Heart left ventricle (tissue), 16 donors: ENCODE data around the gene EPO. TPM values are rescaled to one million over a fixed set of nuclear protein-coding genes. Genes with fewer than 3 reads are reported as not detected.
"Not testable (repeated sequence)": the region's sequence is repeated elsewhere in the genome, so short reads cannot be mapped to it uniquely, and the experiment has no call there.

ENCODE experiments used
- ATAC-seq, 4 donors: fragments of 200-7000 bp; cut with Tn5 transposase; one replicate each; pipeline ENCODE4 v1.9.1; 2020 to 2022; ENCODE audit warnings: moderate library complexity in 4 of 4, mild to moderate bottlenecking in 3 of 4, moderate number of reproducible peaks in 1 of 4
- DNase-seq, 5 donors: peaks; one replicate each; pipeline ENCODE4 v3.0.0-alpha.2; 2020
- H3K27ac ChIP-seq, 12 donors: fragments of 200-600 bp; sonication (generic) in 4 of 12; one replicate each; pipeline versions ENCODE4 v1.5.0 to v1.8.0; 2016 to 2022; ENCODE audit warnings: mild to moderate bottlenecking in 2 of 12
- H3K27me3 ChIP-seq, 9 donors: fragments of 200-600 bp; sonication (generic) in 2 of 9; one replicate each; pipeline versions ENCODE4 v1.5.1 to v1.8.0; 2016 to 2022; ENCODE audit warnings: mild to moderate bottlenecking in 3 of 9
- H3K36me3 ChIP-seq, 9 donors: fragments of 200-600 bp; sonication (generic) in 2 of 9; one replicate each; pipeline versions ENCODE4 v1.5.0 to v1.8.0; 2018 to 2022; ENCODE audit warnings: mild to moderate bottlenecking in 2 of 9
- H3K4me1 ChIP-seq, 12 donors: fragments of 200-600 bp; sonication (generic) in 4 of 12; one replicate each; pipeline versions ENCODE4 v1.5.0 to v1.8.0; 2016 to 2022; ENCODE audit warnings: mild to moderate bottlenecking in 3 of 12
- H3K4me3 ChIP-seq, 12 donors: fragments of 200-600 bp; sonication (generic) in 4 of 12; one replicate each; pipeline versions ENCODE4 v1.5.0 to v1.8.0; 2017 to 2022; ENCODE audit warnings: mild to moderate bottlenecking in 9 of 12, moderate library complexity in 4 of 12
- H3K9me3 ChIP-seq, 12 donors: fragments of 200-600 bp; sonication (generic) in 4 of 12; one replicate each; pipeline versions ENCODE4 v1.5.0 to v1.8.0; 2016 to 2022; ENCODE audit warnings: mild to moderate bottlenecking in 1 of 12
- POLR2A ChIP-seq, 2 donors: fragments of 450-650 bp; IDR thresholded peaks; one replicate each; pipeline ENCODE4 v1.6.1; 2017; ENCODE audit warnings: antibody characterized with exemption in 2 of 2, mild to moderate bottlenecking in 2 of 2, moderate library complexity in 2 of 2
- WGBS, 4 donors: extraction: QIAGEN DNeasy Blood & Tissue Kit in 2 of 4; methylation state at CpG; one replicate each; pipeline versions ENCODE4 v1.1.5 to v1.1.7; 2013 to 2018; 5-methylcytosine and 5-hydroxymethylcytosine counted together
- intact Hi-C, 10 donors: fragments of 100-400 bp; cut with DNase I; formaldehyde crosslinking; loops; one replicate each; pipeline versions ENCODE4 v1.11.1 to v1.14.2; 2022
- polyA plus RNA-seq, 2 donors: library from polyadenylated mRNA; stranded (reverse); fragments of 200-250 nt; gene quantifications; one replicate each; pipeline ENCODE4 v1.2.3, GENCODE V29; 2013
- total RNA-seq, 9 donors: library from RNA; depleted of rRNA in 2 of 9; stranded (reverse); fragments of >200 nt in 2 of 9; fragmentation: NEBNext Ultra II Directional in 3 of 9; extraction: Animal tissue kit (Norgen Biotek cat#: 25700) in 3 of 9; gene quantifications; one replicate each; pipeline versions ENCODE4 v1.1.0 to v1.2.4, GENCODE V29; 2016 to 2023
- TF ChIP-seq, protein P1 (sequence below), 12 donors: fragments of 200-600 bp; sonication (generic) in 4 of 12; IDR thresholded peaks; one replicate each; pipeline versions ENCODE4 v1.5.0 to v1.8.0; 2018 to 2022; ENCODE audit warnings: antibody characterized with exemption in 12 of 12, mild to moderate bottlenecking in 5 of 12
- donor health status: ischemic (EF 13 %, LVEDD 7.1; RV severe dilation, severe dysfunction).
- donor health status: healthy with polysubstance abuse.
- donor health status: DM: no; HTN: yes; CAD: no.
- donor health status: DM: no; HTN: no; CAD: no.
- donor health status: ischemic (EF 25% LVEDD 6.9; RV normal size, moderate dysfunction).
- donor health status: ischemic (EF 25% LVEDD 5.7; RV mildly dilated, moderate dysfunction).
- donor health status: healthy.
- donor health status: DM: yes; HTN: yes; CAD: no.
- donor health status: ischemic (EF 35%, LVEDD 5.7; RV mildly dilated, moderate dysfunction).
- donor health status: nonischemic (EF 11% LVEDD 7.7; RV severe dilation, severe dysfunction).
- donor health status: DM: yes; HTN: yes; CAD: no.
- donor health status: PGD.
- donor health status: ischemic (EF 29% LVEDD 5.4; RV normal size, mild dysfunction).
- donor health status: nonischemic (EF 23%, LVEDD 6.1; RV moderate dilation, normal function).

Gene EPO
- total and polyA plus RNA-seq, 11 donors: not detected

DNA sequence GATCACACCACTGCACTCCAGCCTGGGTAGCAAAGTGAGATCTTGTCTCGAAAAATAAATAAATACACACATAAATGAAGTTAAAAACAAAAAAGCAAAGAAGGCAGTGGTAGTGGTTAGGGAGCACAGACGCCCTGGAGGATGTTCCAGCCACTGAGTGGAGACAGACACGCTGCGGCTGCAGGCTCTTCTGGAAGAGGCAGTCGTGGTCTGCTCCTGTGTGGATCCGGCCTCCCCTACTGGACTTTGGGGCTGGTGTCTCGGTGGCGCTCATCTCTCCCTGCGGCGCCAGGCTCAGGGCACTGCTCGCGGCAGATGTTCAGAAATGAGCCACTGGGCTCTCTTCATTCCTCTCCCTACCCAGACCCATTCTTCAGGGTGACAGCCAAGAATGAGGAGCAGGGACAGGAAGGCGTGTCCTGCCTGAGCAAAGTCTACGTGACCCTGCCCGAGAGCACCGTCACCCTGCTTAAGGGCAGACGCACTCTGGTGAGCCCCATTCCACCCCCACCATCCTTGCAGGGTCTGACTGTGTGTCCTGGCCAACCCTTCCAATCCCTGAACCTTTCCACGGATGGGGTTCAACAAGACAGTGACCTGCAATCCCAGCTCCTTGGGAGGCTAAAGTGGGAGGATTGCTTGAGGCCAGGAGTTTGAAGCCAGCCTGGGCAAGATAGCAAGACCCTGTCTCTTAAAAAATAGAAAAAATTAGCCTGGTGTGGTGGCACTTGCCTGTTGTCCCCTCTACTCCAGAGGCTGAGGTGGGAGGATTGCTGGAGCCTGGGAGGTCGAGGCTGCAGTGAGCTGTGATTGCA is 39.3 kb downstream of the EPO start:
- ATAC-seq (no peak), DNase-seq (no peak)
- no peak overlapping the region for H3K4me3 ChIP-seq
- H3K9me3 ChIP-seq: no peaks in the 10 kb centered on the region
- intact Hi-C loops: no loop called here
- TF ChIP-seq, protein P1, sequence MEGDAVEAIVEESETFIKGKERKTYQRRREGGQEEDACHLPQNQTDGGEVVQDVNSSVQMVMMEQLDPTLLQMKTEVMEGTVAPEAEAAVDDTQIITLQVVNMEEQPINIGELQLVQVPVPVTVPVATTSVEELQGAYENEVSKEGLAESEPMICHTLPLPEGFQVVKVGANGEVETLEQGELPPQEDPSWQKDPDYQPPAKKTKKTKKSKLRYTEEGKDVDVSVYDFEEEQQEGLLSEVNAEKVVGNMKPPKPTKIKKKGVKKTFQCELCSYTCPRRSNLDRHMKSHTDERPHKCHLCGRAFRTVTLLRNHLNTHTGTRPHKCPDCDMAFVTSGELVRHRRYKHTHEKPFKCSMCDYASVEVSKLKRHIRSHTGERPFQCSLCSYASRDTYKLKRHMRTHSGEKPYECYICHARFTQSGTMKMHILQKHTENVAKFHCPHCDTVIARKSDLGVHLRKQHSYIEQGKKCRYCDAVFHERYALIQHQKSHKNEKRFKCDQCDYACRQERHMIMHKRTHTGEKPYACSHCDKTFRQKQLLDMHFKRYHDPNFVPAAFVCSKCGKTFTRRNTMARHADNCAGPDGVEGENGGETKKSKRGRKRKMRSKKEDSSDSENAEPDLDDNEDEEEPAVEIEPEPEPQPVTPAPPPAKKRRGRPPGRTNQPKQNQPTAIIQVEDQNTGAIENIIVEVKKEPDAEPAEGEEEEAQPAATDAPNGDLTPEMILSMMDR (IDR thresholded peaks at IDR 0.05): no peak
- TF ChIP-seq POLR2A (IDR thresholded peaks at IDR 0.05): no peak
- peaks cover 0 to 12% (median 0%) of the 10 kb centered on the region in 9 donors for H3K27me3 ChIP-seq
- H3K4me1 ChIP-seq: no peaks in the 10 kb centered on the region
- H3K27ac ChIP-seq: no peak overlapping the region
- no peaks in the 10 kb centered on the region for H3K36me3 ChIP-seq
- 70 to 77% (median 71%) methylated on average over 19 of the region's 19 CpGs for WGBS, 4 donors

DNA sequence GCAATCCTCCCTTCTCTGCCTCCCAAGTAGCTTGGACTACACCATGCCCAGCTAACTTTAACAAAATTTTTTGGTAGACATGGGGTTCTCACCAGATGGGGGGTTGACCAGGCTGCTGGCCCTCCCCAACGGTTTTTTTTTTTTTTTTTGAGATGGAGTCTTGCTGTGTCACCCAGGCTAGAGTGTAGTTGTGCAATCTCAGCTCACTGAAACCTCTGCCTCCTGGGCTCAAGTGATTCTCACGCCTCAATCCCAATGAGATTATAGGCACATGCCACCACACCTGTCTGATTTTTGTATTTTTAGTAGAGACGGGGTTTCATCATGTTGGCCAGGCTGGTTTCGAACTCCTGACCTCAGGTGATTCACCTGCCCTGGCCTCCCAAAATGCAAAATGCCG is 42.6 kb downstream of the EPO start:
- ATAC-seq, DNase-seq, H3K4me1 ChIP-seq, H3K36me3 ChIP-seq, intact Hi-C loops, H3K4me3 ChIP-seq, H3K27ac ChIP-seq, H3K9me3 ChIP-seq: not testable (repeated sequence)
- WGBS, 4 donors: 73 to 81% (median 80%) methylated on average over 5 of the region's 5 CpGs
- H3K27me3 ChIP-seq: peaks cover 0 to 12% (median 0%) of the 10 kb centered on the region in 9 donors

DNA sequence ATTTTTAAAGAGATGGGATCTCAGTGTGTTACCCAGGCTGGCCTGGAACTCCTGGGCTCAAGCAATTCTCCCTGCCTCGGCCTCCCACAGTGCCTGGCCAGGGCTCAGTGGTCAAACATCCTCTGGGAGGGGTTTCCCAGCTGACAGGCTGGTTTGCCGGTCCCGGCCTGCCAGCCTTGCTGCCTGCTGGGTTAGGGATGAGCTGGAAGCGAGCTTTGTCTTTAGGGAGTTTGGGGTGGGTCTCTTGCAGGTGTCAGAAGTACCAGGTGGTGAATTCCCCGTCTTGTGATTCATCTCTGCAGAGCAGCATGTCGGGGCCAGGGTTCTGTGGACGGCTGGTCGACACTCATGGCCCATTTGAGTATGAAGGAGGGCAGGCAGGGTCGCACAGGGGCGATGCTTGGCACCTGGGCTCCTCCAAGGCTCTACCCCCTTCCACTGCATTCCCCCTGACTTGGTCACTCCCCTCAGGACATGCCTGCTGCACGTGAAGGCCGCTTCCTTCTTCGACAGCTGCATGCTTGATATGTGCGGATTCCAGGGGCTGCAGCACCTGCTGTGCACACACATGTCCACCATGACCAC is 43.4 kb downstream of the EPO start:
- WGBS, 4 donors: 60 to 68% (median 65%) methylated on average over 10 to 14 of the region's 14 CpGs
- no peaks in the 10 kb centered on the region for H3K36me3 ChIP-seq
- no peak for TF ChIP-seq POLR2A (IDR thresholded peaks at IDR 0.05)
- TF ChIP-seq, protein P1 (IDR thresholded peaks at IDR 0.05): no peak
- intact Hi-C loops: no loop called here
- H3K9me3 ChIP-seq: no peaks in the 10 kb centered on the region
- no peak for ATAC-seq
- H3K4me3 ChIP-seq: no peak overlapping the region
- no peak for DNase-seq
- H3K27me3 ChIP-seq: peaks cover 0 to 7% (median 0%) of the 10 kb centered on the region in 9 donors
- no peaks in the 10 kb centered on the region for H3K4me1 ChIP-seq
- H3K27ac ChIP-seq: no peak overlapping the region

DNA sequence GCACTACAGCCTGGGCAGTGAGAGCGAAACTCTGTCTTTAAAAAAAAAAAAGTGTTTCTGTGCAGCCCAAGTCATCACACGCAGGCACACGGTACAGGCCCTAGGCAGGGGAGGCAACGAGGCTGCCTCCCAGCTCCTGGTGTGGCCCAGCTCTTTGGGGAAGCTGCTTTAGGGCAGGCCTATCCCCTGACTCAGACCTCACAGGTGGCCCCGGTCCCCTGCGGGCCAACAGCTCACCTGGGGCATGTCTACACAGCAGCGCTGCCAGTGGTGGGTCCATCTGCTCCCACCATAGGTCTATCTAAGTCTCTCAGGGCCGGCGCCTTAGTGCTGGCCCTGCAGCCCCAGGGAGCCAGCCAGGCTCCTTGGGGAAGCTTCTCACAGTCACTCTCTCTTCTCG is 44.6 kb downstream of the EPO start:
- Histone ChIP-seq H3K27ac (no peak overlapping the region), H3K36me3 (no peaks in the 10 kb centered on the region), H3K9me3 (no peaks in the 10 kb centered on the region), H3K4me3 (no peak overlapping the region), H3K27me3 (peaks cover 0 to 7% (median 0%) of the 10 kb centered on the region in 9 donors), H3K4me1 (no peaks in the 10 kb centered on the region)
- ATAC-seq (no peak), DNase-seq (no peak)
- intact Hi-C loops: no loop called here
- TF ChIP-seq, protein P1 (IDR thresholded peaks at IDR 0.05): no peak
- no peak for TF ChIP-seq POLR2A (IDR thresholded peaks at IDR 0.05)
- WGBS, 4 donors: 66 to 75% (median 71%) methylated on average over 6 to 10 of the region's 10 CpGs
